Esophagus (tissue), 2 donors: ENCODE measurements around the gene SSR2. TPM values are rescaled to one million over a fixed set of nuclear protein-coding genes. Genes with fewer than 3 reads are reported as not detected.
"Not testable (repeated sequence)": the region's sequence is repeated elsewhere in the genome, so short reads cannot be mapped to it uniquely, and the experiment has no call there.

Source experiments
- H3K27ac ChIP-seq, 2 donors: one replicate each; pipeline ENCODE4 v1.5.1; 2013; ENCODE audit warnings: low read depth in 2 of 2, mild to moderate bottlenecking in 2 of 2, inconsistent platforms in 1 of 2, low read length in 1 of 2, moderate library complexity in 1 of 2
- H3K27me3 ChIP-seq, 2 donors: one replicate each; pipeline ENCODE4 v1.6.1; 2013; ENCODE audit warnings: low read length in 2 of 2, control low read depth in 1 of 2, mild to moderate bottlenecking in 1 of 2; ENCODE audit not compliant: insufficient read depth in 2 of 2, control insufficient read depth in 1 of 2
- H3K36me3 ChIP-seq, 2 donors: one replicate each; pipeline ENCODE4 v1.6.1; 2013; ENCODE audit warnings: low read length in 1 of 2; ENCODE audit not compliant: control insufficient read depth in 2 of 2, insufficient read depth in 2 of 2
- H3K4me1 ChIP-seq, 2 donors: one replicate each; pipeline ENCODE4 v1.6.1; 2013; ENCODE audit warnings: low read length in 1 of 2; ENCODE audit not compliant: control insufficient read depth in 2 of 2, insufficient read depth in 2 of 2
- H3K4me3 ChIP-seq, 2 donors: one replicate each; pipeline ENCODE4 v1.5.1; 2013; ENCODE audit warnings: low read length in 2 of 2, mild to moderate bottlenecking in 2 of 2, low read depth in 1 of 2, moderate library complexity in 1 of 2
- H3K9me3 ChIP-seq, 2 donors: one replicate each; pipeline ENCODE4 v1.6.1; 2013; ENCODE audit warnings: mild to moderate bottlenecking in 2 of 2, low read depth in 1 of 2, low read length in 1 of 2, moderate library complexity in 1 of 2; ENCODE audit not compliant: control insufficient read depth in 2 of 2, insufficient read depth in 1 of 2
- WGBS, 2 donors: extraction: QIAGEN DNeasy Blood & Tissue Kit; methylation state at CpG; one replicate each; pipeline ENCODE4 v1.1.7; 2013; 5-methylcytosine and 5-hydroxymethylcytosine counted together
- polyA plus RNA-seq, 2 donors: library from polyadenylated mRNA; stranded (reverse); fragments of 200-250 nt; gene quantifications; one replicate each; pipeline ENCODE4 v1.2.3, GENCODE V29; 2013
- donor health status: healthy with polysubstance abuse.
- donor health status: Bipolar disorder and iron deficiency.

SSR2 gene
- polyA plus RNA-seq, 2 donors, result 67.0 to 145 TPM

DNA sequence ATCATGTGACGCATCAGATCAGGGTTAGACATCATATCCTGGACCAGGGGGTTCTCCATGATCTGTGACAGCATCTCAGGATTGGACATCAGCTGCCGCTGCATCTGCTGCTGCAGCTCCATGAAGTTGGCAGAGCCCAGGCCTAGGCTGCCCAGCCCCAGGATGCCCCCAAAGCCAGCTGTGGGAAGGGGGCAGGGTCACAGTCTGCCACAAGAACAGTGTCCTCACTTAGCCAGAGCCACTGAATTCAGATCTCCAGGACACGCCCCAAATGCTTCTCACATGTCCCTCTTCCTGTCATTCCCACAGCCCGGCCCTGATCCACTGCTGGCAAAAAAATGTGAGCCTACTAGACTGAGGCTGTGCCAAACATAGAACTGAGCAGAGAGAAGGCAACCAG, 29.6 kb upstream of the SSR2 start:
- Histone ChIP-seq H3K27me3 (no peaks in the 10 kb centered on the region), H3K4me1 (peaks cover 0 to 2% of the 10 kb centered on the region in 2 donors)

DNA sequence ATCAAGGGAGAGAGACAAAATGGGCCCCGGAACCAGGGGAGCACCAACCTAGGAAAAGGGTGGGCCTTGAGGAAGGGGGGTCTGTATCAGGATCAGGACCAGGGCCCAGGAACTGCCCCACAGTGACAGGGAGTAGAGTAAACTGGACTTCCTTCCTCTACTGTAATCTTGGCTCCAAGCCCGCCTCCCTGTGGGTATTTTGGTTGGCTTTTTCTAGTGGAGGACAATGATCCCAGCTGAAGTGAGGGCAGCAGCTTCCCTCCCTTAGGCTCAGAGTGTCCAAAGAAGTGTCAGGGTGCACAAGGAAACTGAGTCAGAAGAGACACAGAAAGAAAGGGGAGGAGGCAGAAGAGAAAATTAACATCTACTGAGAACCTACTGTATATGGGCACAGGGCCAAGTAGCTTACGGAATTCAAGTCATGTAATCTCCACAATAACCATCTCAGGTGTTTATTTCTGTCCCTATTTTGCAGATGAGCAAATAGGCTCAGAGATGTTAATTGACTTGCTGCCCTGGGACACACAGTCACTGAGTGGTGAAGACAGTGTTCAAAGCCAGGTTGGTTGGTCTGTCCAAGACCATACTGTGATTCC, 28.0 kb upstream of the SSR2 start:
- WGBS, 2 donors, result 87% methylated on average over 3 of the region's 3 CpGs
- Histone ChIP-seq H3K9me3 (no peaks in the 10 kb centered on the region), H3K27me3 (no peaks in the 10 kb centered on the region), H3K4me3 (no peak overlapping the region), H3K4me1 (no peaks in the 10 kb centered on the region), H3K27ac (no peak overlapping the region), H3K36me3 (peaks cover 2 to 22% of the 10 kb centered on the region in 2 donors)

More for the DNA sequence above, 29.6 kb upstream of the SSR2 start:
- Histone ChIP-seq H3K4me3 (no peak overlapping the region), H3K36me3 (peaks cover 2 to 19% of the 10 kb centered on the region in 2 donors), H3K9me3 (no peaks in the 10 kb centered on the region), H3K27ac (no peak overlapping the region)
- WGBS, 2 donors, result 81 to 84% methylated on average over 4 of the region's 4 CpGs

DNA sequence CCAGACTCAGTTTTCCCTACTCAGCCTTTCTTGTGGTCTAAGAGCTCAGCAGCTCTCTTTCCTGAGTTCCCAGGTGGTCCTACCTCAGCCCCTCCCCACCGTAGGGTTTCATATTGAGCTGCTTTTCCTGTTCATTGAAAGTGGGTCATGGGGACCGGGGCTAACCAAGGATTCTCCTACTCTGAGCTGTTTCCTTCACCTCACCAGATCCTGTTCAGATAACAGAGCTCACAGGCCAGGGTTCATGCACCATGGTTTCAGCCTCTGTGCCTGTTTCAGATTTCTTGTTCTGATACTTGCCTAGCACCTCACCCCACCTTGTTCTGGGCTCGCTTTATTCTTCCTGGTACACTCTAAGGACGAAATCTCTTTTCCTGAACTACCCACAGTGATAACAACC, 24.3 kb upstream of the SSR2 start:
- no peaks in the 10 kb centered on the region for H3K9me3 ChIP-seq
- H3K4me1 ChIP-seq, result no peaks in the 10 kb centered on the region
- H3K36me3 ChIP-seq, result peaks cover 11 to 32% of the 10 kb centered on the region in 2 donors
- H3K27ac ChIP-seq, result no peak overlapping the region
- 87% methylated on average over 4 of the region's 4 CpGs for WGBS, 2 donors
- H3K27me3 ChIP-seq, result no peaks in the 10 kb centered on the region
- no peak overlapping the region for H3K4me3 ChIP-seq

DNA sequence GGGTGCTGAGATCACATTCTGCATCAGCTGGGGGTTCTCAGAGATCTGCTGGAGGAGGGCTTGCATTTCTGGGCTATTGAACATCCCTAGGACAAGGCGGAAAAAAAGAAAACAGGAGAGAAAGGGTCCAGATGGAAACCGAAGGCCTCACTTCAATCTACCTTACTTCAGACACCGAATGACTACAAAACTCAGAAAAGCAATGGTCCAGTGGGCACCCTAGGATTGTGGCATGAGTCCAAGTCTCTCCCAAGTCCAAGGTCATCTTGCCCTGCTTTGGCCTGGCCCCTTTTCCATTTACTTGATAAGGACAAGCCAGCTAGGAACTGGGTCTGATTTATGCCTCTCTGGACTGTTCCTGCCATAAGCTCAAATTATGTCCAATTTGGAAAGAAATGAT, 22.1 kb upstream of the SSR2 start:
- no peak overlapping the region for H3K4me3 ChIP-seq
- no peaks in the 10 kb centered on the region for H3K27me3 ChIP-seq
- 90 to 93% methylated on average over 3 of the region's 3 CpGs for WGBS, 2 donors
- no peaks in the 10 kb centered on the region for H3K4me1 ChIP-seq
- H3K9me3 ChIP-seq, result no peaks in the 10 kb centered on the region
- H3K36me3 ChIP-seq, result peaks cover 12 to 20% of the 10 kb centered on the region in 2 donors
- H3K27ac ChIP-seq, result no peak overlapping the region

DNA sequence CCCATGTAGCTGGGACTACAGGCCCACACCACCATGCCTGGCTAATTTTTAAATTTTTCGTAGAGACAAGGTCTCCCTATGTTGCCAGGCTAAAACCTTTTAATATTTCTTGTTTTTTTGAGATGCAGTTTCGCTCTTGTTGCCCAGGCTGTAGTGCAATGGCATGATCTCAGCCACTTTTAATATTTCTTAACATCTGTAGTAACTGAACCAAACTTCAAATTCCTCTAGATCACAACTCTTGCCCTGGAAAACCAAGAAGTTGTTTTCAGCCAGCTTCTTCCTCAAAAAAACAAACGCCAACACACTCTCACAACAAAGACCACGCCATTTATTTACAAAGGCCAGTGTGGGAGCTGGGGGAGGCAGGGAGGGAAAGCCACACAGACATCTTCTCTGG, 14.2 kb upstream of the SSR2 start:
- not testable (repeated sequence) for H3K27ac ChIP-seq, H3K27me3 ChIP-seq, H3K4me1 ChIP-seq, H3K9me3 ChIP-seq, H3K36me3 ChIP-seq, H3K4me3 ChIP-seq
- WGBS, 2 donors, result 89 to 91% methylated on average over 4 of the region's 4 CpGs

DNA sequence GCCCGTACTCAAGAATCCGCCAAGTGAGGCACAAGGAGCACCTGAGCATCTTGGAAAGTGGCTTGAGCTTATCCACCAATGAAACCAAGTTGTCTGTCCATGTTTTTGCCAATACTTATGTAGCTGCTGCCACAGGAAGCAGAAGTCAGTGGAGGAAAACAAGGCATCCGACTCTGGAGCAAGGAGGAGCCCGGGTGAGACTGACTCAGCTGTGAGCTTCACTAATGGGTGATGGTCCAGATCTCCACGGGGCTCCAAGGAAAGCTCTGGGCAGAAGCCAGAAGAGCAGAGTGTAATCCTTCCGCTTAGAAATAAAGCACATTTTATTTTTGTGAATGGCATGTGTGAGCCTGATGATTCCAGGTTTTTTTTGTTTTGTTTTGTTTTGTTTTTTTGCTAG, 12.3 kb upstream of the SSR2 start:
- H3K4me1 ChIP-seq, result no peaks in the 10 kb centered on the region
- WGBS, 2 donors, result 53 to 63% methylated on average over 6 of the region's 6 CpGs

DNA sequence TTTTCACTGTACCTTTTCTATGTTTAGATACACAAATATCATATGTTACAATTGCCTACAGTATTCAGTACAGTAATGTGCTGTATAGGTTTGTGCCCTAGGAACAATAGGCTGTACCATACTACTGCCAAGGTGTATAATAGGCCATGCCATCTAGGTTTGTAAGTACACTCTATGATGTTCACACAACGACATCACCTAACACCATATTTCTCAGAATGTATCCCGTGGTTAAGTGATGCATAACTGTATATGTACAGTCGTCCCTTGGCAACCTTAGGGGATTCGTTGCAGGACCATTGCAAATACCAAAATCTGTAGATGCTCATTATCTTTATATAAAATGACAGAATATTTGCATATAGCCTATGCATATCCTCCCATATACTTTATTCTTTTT, 5.8 kb upstream of the SSR2 start:
- no peaks in the 10 kb centered on the region for H3K27me3 ChIP-seq
- 87% methylated on average over 4 of the region's 4 CpGs for WGBS, 2 donors

More for the DNA sequence above, 12.3 kb upstream of the SSR2 start:
- no peak overlapping the region for H3K4me3 ChIP-seq
- H3K36me3 ChIP-seq, result peaks cover 0 to 3% of the 10 kb centered on the region in 2 donors
- H3K9me3 ChIP-seq, result no peaks in the 10 kb centered on the region
- H3K27ac ChIP-seq, result no peak overlapping the region
- no peaks in the 10 kb centered on the region for H3K27me3 ChIP-seq

DNA sequence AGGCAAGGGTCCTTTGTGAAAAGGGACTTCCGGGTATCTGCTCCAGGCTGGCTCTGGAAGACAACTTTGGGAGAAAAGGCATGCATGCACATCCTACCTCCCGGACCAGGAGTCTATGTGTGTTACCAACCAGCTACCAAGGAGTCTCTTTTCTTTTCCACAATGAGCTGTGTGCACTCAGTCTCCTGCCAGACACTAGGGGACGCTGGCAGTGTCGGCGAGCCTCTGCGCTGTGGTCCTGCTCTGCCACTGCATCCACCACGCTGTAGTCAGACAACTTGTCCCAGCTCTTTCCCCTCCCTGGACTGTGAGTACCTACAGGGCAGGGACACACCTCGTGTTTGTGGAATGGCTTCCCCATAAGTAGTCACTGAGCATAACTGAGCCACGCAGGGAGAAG, 5.1 kb upstream of the SSR2 start:
- Histone ChIP-seq H3K4me3 (no peak overlapping the region), H3K27me3 (no peaks in the 10 kb centered on the region), H3K27ac (no peak overlapping the region), H3K36me3 (no peaks in the 10 kb centered on the region), H3K9me3 (no peaks in the 10 kb centered on the region), H3K4me1 (no peaks in the 10 kb centered on the region)
- 18 to 19% methylated on average over 9 of the region's 9 CpGs for WGBS, 2 donors

More for the DNA sequence above, 5.8 kb upstream of the SSR2 start:
- Histone ChIP-seq H3K9me3 (no peaks in the 10 kb centered on the region), H3K27ac (no peak overlapping the region), H3K4me1 (no peaks in the 10 kb centered on the region), H3K4me3 (no peak overlapping the region), H3K36me3 (no peaks in the 10 kb centered on the region)

DNA sequence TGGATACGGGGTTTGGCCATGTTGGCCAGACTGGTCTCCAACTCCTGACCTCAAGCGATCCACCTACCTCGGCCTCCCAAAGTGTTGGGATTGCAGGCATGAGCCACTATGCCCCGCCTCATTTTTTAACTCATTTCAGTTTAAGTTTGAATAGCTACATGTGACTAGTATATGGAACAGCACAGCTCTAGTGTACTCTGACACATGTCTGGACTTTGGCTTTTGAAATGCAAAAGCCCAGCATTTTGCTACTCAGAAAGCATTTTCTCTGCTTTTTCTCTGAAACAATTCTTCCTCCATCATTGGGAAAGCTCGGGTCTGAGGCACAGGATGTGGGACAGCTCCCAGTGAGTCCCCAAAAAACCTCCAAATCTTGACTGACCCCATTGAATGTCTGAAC, 4.0 kb upstream of the SSR2 start:
- Histone ChIP-seq H3K27ac (no peak overlapping the region), H3K4me3 (no peak overlapping the region), H3K9me3 (no peaks in the 10 kb centered on the region), H3K4me1 (no peaks in the 10 kb centered on the region), H3K36me3 (no peaks in the 10 kb centered on the region), H3K27me3 (no peaks in the 10 kb centered on the region)
- 77 to 80% methylated on average over 5 of the region's 5 CpGs for WGBS, 2 donors

DNA sequence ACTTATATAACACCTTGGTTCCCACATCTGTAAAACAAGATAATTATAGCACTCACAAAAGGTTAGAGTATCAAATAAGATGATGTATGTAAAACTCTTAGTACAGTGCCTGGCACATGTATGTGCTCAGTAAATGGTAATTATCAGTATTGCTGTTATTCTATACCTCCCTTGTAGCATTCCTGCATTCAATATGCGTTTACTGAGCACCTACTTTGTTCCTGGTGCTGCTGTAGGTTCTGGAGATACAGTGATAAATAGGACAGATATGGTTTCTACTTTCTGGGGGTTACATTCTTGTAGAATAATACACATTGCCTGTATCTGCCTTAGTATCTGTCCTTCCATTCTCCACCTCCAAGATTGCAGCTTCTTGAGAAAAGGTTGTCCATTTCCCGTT, 1.2 kb upstream of the SSR2 start:
- Histone ChIP-seq H3K36me3 (peaks cover 1 to 4% of the 10 kb centered on the region in 2 donors), H3K4me3 (no peak overlapping the region), H3K27ac (no peak overlapping the region), H3K4me1 (no peaks in the 10 kb centered on the region), H3K9me3 (no peaks in the 10 kb centered on the region), H3K27me3 (no peaks in the 10 kb centered on the region)
- 66 to 81% methylated on average over 2 of the region's 2 CpGs for WGBS, 2 donors
